ENCODE data around the gene LYSMD4.

LYSMD4 gene

GRCh38 chr15:99764522-99764921 lies 31.3 kb upstream of the LYSMD4 start:
- H3K4me1 ChIP-seq (ENCODE audit: control insufficient read depth, insufficient read depth, low read length), result peaks cover 8% of the 10 kb centered on the region
- H3K4me3 ChIP-seq (ENCODE audit: low read depth, low read length), result no peak overlapping the region
- POLR2A ChIA-PET, result no interaction called here
- H3K27ac ChIP-seq (ENCODE audit: extremely low read depth, low read depth, low read length), result no peak overlapping the region
- H3K36me3 ChIP-seq (ENCODE audit: control insufficient read depth in 2 of 2, insufficient read depth in 1 of 2, low read length in 2 of 2), result no peaks in the 10 kb centered on the region
- H3K9me3 ChIP-seq (ENCODE audit: control insufficient read depth, insufficient read depth, low read depth, low read length), result no peaks in the 10 kb centered on the region
- no peak for TF ChIP-seq ZBTB17 (tag by site-specific recombination; IDR thresholded peaks at IDR 0.05)
- TF ChIP-seq ZNF701 (tag by site-specific recombination; IDR thresholded peaks at IDR 0.05), result no peak
- no peak for TF ChIP-seq ZNF488 (tag by site-specific recombination; IDR thresholded peaks at IDR 0.05)
- no peak for TF ChIP-seq ATF2 (tag by site-specific recombination; IDR thresholded peaks at IDR 0.05; ENCODE audit: low read depth)
- TF ChIP-seq ZNF133 (tag by site-specific recombination; IDR thresholded peaks at IDR 0.05), result no peak
- TF ChIP-seq ZSCAN4 (tag by site-specific recombination; IDR thresholded peaks at IDR 0.05), result no peak
- TF ChIP-seq PATZ1 (tag by site-specific recombination; IDR thresholded peaks at IDR 0.05), result no peak
- TF ChIP-seq ZNF416 (tag by site-specific recombination; IDR thresholded peaks at IDR 0.05), result no peak
- CTCF ChIA-PET, result interaction anchor here (1.3 kb wide), 1 partner anchor 9 kb away, joined by 4 read pairs; no protein-coding TSS in a partner anchor

- Histone ChIP-seq H3K4me1 (ENCODE audit: control insufficient read depth, insufficient read depth, low read length) (peaks cover 8% of the 10 kb centered on the region), H3K36me3 (ENCODE audit: control insufficient read depth in 2 of 2, insufficient read depth in 1 of 2, low read length in 2 of 2) (no peaks in the 10 kb centered on the region), H3K4me3 (ENCODE audit: low read depth, low read length) (no peak overlapping the region), H3K27ac (ENCODE audit: extremely low read depth, low read depth, low read length) (no peak overlapping the region), H3K9me3 (ENCODE audit: control insufficient read depth, insufficient read depth, low read depth, low read length) (no peaks in the 10 kb centered on the region)
- POLR2A ChIA-PET, result interaction anchor here (0.7 kb wide), 1 partner anchor 9 kb away, joined by 3 read pairs; no protein-coding TSS in a partner anchor
- CTCF ChIA-PET, result interaction anchor here (1.3 kb wide), 1 partner anchor 8 kb away, joined by 4 read pairs; no protein-coding TSS in a partner anchor
- TF ChIP-seq ZSCAN18 (tag by site-specific recombination; IDR thresholded peaks at IDR 0.05), result no peak
- TF ChIP-seq PRDM10 (tag by site-specific recombination; IDR thresholded peaks at IDR 0.05), result no peak
- TF ChIP-seq ZNF76 (tag by site-specific recombination; IDR thresholded peaks at IDR 0.05; ENCODE audit: borderline replicate concordance, low read depth), result no peak
- no peak for TF ChIP-seq ZNF398 (tag by site-specific recombination; IDR thresholded peaks at IDR 0.05)
- TF ChIP-seq ZFP3 (tag by site-specific recombination; IDR thresholded peaks at IDR 0.05; ENCODE audit: low read depth), result no peak
- TF ChIP-seq ZNF302 (tag by site-specific recombination; IDR thresholded peaks at IDR 0.05; ENCODE audit: low read depth), result no peak
- no peak for TF ChIP-seq ZBTB10 (tag by site-specific recombination; IDR thresholded peaks at IDR 0.05)
- no peak for TF ChIP-seq ATF2 (tag by site-specific recombination; IDR thresholded peaks at IDR 0.05; ENCODE audit: low read depth)
Measured at GRCh38 chr15:99763827-99764226, 30.6 kb upstream of the LYSMD4 start.

Measured in HEK293 (cell line).